Measurements from ENCODE around the gene AATK.

Gene AATK

GRCh38 chr17:81166033-81166492, at the start of gene AATK:
Gene AATK, minus strand, starts transcription at chr17:81166221. Its CDS starts 229 bp downstream, at chr17:81165992.
- no peak for DNase-seq (ENCODE audit: low read depth in 1 of 2, low spot score in 1 of 2)

- DNase-seq (ENCODE audit: low read depth in 1 of 2, low spot score in 1 of 2), result no peak
Measured at GRCh38 chr17:81213978-81214377, 48.0 kb upstream of the AATK start.

- DNase-seq (ENCODE audit: low read depth in 1 of 2, low spot score in 1 of 2), result no peak
Measured at GRCh38 chr17:81212365-81212764, 46.3 kb upstream of the AATK start.

GRCh38 chr17:81210868-81211267, 44.8 kb upstream of the AATK start:
- DNase-seq (ENCODE audit: low read depth in 1 of 2, low spot score in 1 of 2), result no peak

GRCh38 chr17:81210466-81210865, 44.4 kb upstream of the AATK start:
- no peak for DNase-seq (ENCODE audit: low read depth in 1 of 2, low spot score in 1 of 2)

- no peak for DNase-seq (ENCODE audit: low read depth in 1 of 2, low spot score in 1 of 2)
Measured at GRCh38 chr17:81209141-81209540, 43.1 kb upstream of the AATK start.

GRCh38 chr17:81208651-81209050, 42.6 kb upstream of the AATK start:
- DNase-seq (ENCODE audit: low read depth in 1 of 2, low spot score in 1 of 2), result no peak

- no peak for DNase-seq (ENCODE audit: low read depth in 1 of 2, low spot score in 1 of 2)
Measured at GRCh38 chr17:81207610-81208581, 41.9 kb upstream of the AATK start.

- DNase-seq (ENCODE audit: low read depth in 1 of 2, low spot score in 1 of 2), result no peak
Measured at GRCh38 chr17:81206657-81207056, 40.6 kb upstream of the AATK start.

GRCh38 chr17:81206166-81206565, 40.1 kb upstream of the AATK start:
- DNase-seq (ENCODE audit: low read depth in 1 of 2, low spot score in 1 of 2), result no peak

- no peak for DNase-seq (ENCODE audit: low read depth in 1 of 2, low spot score in 1 of 2)
Measured at GRCh38 chr17:81204578-81204977, 38.6 kb upstream of the AATK start.

- no peak for DNase-seq (ENCODE audit: low read depth in 1 of 2, low spot score in 1 of 2)
Measured at GRCh38 chr17:81203136-81203535, 37.1 kb upstream of the AATK start.

GRCh38 chr17:81202318-81202717, 36.3 kb upstream of the AATK start:
- no peak for DNase-seq (ENCODE audit: low read depth in 1 of 2, low spot score in 1 of 2)

- DNase-seq (ENCODE audit: low read depth in 1 of 2, low spot score in 1 of 2), result no peak
Measured at GRCh38 chr17:81200695-81201580, 34.9 kb upstream of the AATK start.

GRCh38 chr17:81200201-81200600, 34.2 kb upstream of the AATK start:
- DNase-seq (ENCODE audit: low read depth in 1 of 2, low spot score in 1 of 2), result no peak

GRCh38 chr17:81199482-81199830, 33.4 kb upstream of the AATK start:
- DNase-seq (ENCODE audit: low read depth in 1 of 2, low spot score in 1 of 2), result no peak

- no peak for DNase-seq (ENCODE audit: low read depth in 1 of 2, low spot score in 1 of 2)
Measured at GRCh38 chr17:81198826-81199481, 32.9 kb upstream of the AATK start.

- DNase-seq (ENCODE audit: low read depth in 1 of 2, low spot score in 1 of 2), result no peak
Measured at GRCh38 chr17:81197831-81198490, 31.9 kb upstream of the AATK start.

GRCh38 chr17:81197409-81197795, 31.4 kb upstream of the AATK start:
- DNase-seq (ENCODE audit: low read depth in 1 of 2, low spot score in 1 of 2), result no peak

GRCh38 chr17:81196505-81197408, 30.7 kb upstream of the AATK start:
- DNase-seq (ENCODE audit: low read depth in 1 of 2, low spot score in 1 of 2), result no peak

Measured in stimulated activated CD4-positive, alpha-beta T cell treated with anti-CD3 and anti-CD28 coated beads, Interleukin-15, amount 100 ng/mL, for 1 hour (primary cell).